T-cell (primary cell): Measurements from ENCODE around the gene HCFC1R1. TPM values are rescaled to one million over a fixed set of nuclear protein-coding genes. Genes with fewer than 3 reads are reported as not detected.
A peak's percentile ranks its signal among the peaks of the same experiment; 100 is the strongest.

Experiments
- ATAC-seq, 4 experiments: fragments of 200-7000 bp in 3 of 4; fragments of 150-1000 bp in 1 of 4; cut with Tn5 transposase; replicated peaks in 1 of 4; 1 replicate in 3 of 4; 2 replicates in 1 of 4; pipeline ENCODE4 v1.10.0; 2021; ENCODE audit warnings: moderate library complexity in 3 of 4, mild to moderate bottlenecking in 2 of 4, moderate number of reproducible peaks in 1 of 4
- CTCF ChIA-PET, 2 donors: fragments of 300-600 bp; sonication (Branson Sonifier 250); formaldehyde crosslinking; loops; one replicate each; lab custom pipeline; 2022; ENCODE audit warnings: antibody characterized with exemption in 2 of 2; lab: Charles Lee
- POLR2A ChIA-PET, 2 donors: fragments of 300-600 bp; sonication (Branson Sonifier 250); formaldehyde crosslinking; loops; one replicate each; lab custom pipeline; 2022; ENCODE audit warnings: antibody characterized with exemption in 2 of 2; lab: Charles Lee
- DNase-seq, 35 experiments: peaks; one replicate each; pipeline versions ENCODE4 v3.0.0 to v3.0.0-alpha.2; 2013 to 2023
- H3K27ac ChIP-seq: one replicate; pipeline ENCODE4 v1.5.1; 2013; ENCODE audit warnings: low read length
- H3K27me3 ChIP-seq, 2 experiments: replicated peaks in 1 of 2; 1 replicate in 1 of 2; 2 replicates in 1 of 2; pipeline versions ENCODE4 v1.6.1 to v1.7.0; 2013; ENCODE audit warnings: low read length in 1 of 2, mixed read lengths in 1 of 2; ENCODE audit not compliant: control insufficient read depth in 2 of 2, insufficient read depth in 2 of 2; ENCODE audit errors: extremely low read depth in 1 of 2
- H3K36me3 ChIP-seq, 2 donors: 1 replicate in 1 of 2; 2 replicates in 1 of 2; pipeline versions ENCODE4 v1.6.1 to v1.7.0; 2013; ENCODE audit warnings: low read length in 1 of 2; ENCODE audit not compliant: control insufficient read depth in 2 of 2, insufficient read depth in 1 of 2; ENCODE audit errors: extremely low read depth in 1 of 2
- H3K4me1 ChIP-seq, 2 experiments: 1 replicate in 1 of 2; 2 replicates in 1 of 2; pipeline versions ENCODE4 v1.6.1 to v1.7.0; 2013; ENCODE audit warnings: low read length in 2 of 2, mixed read lengths in 1 of 2; ENCODE audit not compliant: insufficient read depth in 2 of 2, control insufficient read depth in 1 of 2; ENCODE audit errors: extremely low read depth in 1 of 2
- H3K4me3 ChIP-seq, 2 donors: 1 replicate in 1 of 2; 2 replicates in 1 of 2; pipeline versions ENCODE4 v1.5.1 to v1.7.0; 2013; ENCODE audit warnings: mild to moderate bottlenecking in 2 of 2, low read length in 1 of 2, moderate library complexity in 1 of 2; ENCODE audit not compliant: control insufficient read depth in 1 of 2; ENCODE audit errors: extremely low read depth in 1 of 2
- H3K9me3 ChIP-seq: 2 replicates; pipeline ENCODE4 v1.7.0; 2013
- H3K27ac Mint-ChIP-seq, 2 donors: one replicate each; pipeline ENCODE4 v1.8.0; 2020 to 2021; ENCODE audit warnings: mild to moderate bottlenecking in 2 of 2, mixed read lengths in 2 of 2
- H3K27me3 Mint-ChIP-seq, 2 donors: one replicate each; pipeline ENCODE4 v1.8.0; 2021 to 2022; ENCODE audit warnings: mixed read lengths in 2 of 2
- H3K36me3 Mint-ChIP-seq: one replicate; pipeline ENCODE4 v1.8.0; 2021; ENCODE audit warnings: mixed read lengths
- H3K4me1 Mint-ChIP-seq, 3 donors: one replicate each; pipeline ENCODE4 v1.8.0; 2020 to 2022; ENCODE audit warnings: mixed read lengths in 3 of 3, mild to moderate bottlenecking in 1 of 3
- H3K4me3 Mint-ChIP-seq, 3 donors: one replicate each; pipeline ENCODE4 v1.8.0; 2020 to 2022; ENCODE audit warnings: mild to moderate bottlenecking in 3 of 3, mixed read lengths in 3 of 3, moderate library complexity in 3 of 3
- H3K9me3 Mint-ChIP-seq, 3 donors: one replicate each; pipeline ENCODE4 v1.8.0; 2020 to 2022; ENCODE audit warnings: mixed read lengths in 3 of 3
- WGBS: methylation state at CpG from one replicate; pipeline ENCODE4 v1.1.5; 2013; ENCODE audit warnings: missing lambda C conversion rate; ENCODE audit not compliant: insufficient coverage; 5-methylcytosine and 5-hydroxymethylcytosine counted together
- total RNA-seq, 35 experiments: library from RNA in 6 of 35; stranded (reverse) in 6 of 35; fragments of 120-200 nt in 1 of 35; gene quantifications; one replicate each; pipeline versions ENCODE4 v1.2.1 to v1.2.4 and lab custom pipeline; 2013 to 2026

The HCFC1R1 gene
- total RNA-seq, 5 donors from 2014 or later (not counting 1 experiment from before 2014, with no cell fraction given) = 11.4 to 25.9 (median 22.3) TPM

GRCh38 chr16:3004319-3004718, 19.4 kb downstream of the HCFC1R1 start:
- Histone ChIP-seq H3K9me3 (no peaks in the 10 kb centered on the region), H3K27ac (no peak overlapping the region), H3K4me1 (peaks cover 20 to 36% of the 10 kb centered on the region in 2 experiments), H3K4me3 (no peak overlapping the region), H3K27me3 (peaks cover 0 to 48% of the 10 kb centered on the region in 2 experiments), H3K36me3 (no peaks in the 10 kb centered on the region)
- POLR2A ChIA-PET = interaction anchor here in 1 of 2 donors (0.5 kb wide), 1 partner anchor 18 kb away, joined by 3 read pairs; no protein-coding TSS in a partner anchor
- ATAC-seq = peak; percentile 1 to 23 (median 12)
- WGBS = under 1% methylated on average over 66 of the region's 67 CpGs
- CTCF ChIA-PET = interaction anchor here (0.7 to 1.6 kb wide), 7 partner anchors 18 to 177 kb away, joined by 3 to 29 read pairs (median 5); no protein-coding TSS in a partner anchor
- Mint-ChIP-seq H3K4me3 (peak overlapping the region in 1 of 3 donors; percentile 75), H3K36me3 (no peaks in the 10 kb centered on the region), H3K9me3 (no peaks in the 10 kb centered on the region), H3K27ac (no peak overlapping the region), H3K4me1 (peaks cover 23 to 30% (median 30%) of the 10 kb centered on the region in 3 donors), H3K27me3 (peaks cover 3 to 20% of the 10 kb centered on the region in 2 donors)
- DNase-seq = peak in 1 of 35 experiments; percentile 38

DNA sequence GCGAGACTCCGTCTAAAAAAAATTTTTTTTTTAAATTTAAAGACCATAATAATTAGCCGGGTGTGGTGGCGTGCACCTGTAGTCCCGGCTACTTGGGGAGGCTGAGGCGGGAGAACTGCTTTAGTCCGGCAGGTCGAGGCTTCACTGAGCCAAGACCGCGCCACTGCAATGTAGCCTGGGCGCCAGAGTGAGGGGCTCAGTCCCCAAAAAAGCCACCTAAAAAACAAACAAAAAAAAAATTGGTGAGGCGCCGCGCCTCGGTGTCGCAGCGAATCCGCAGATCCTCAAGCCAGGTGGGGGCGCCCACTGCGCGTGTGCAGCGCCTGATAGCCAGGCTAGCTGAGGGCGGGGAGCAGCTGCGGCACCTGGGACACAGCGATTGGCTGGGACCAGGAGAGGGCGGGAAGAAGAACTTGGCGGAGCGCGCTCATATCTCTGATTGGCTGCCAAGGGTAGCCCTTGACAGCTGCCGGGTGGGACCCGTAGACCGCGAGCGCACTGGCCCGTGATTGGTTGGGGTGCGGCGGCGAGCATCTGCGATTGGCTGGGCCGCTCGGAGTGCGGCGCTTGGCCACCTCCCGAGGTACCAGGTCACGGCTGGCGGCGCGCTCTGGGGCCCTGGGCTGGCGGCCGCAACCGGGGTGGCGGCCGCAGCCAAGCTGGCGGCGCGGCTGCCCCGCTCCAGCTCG, 20.0 kb downstream of the HCFC1R1 start:
- ChIA-PET POLR2A (interaction anchor here in 1 of 2 donors (0.5 kb wide), 1 partner anchor 18 kb away, joined by 3 read pairs; no protein-coding TSS in a partner anchor), CTCF (interaction anchor here (0.6 to 1.6 kb wide), 9 partner anchors 19 to 177 kb away, joined by 3 to 29 read pairs (median 3); no protein-coding TSS in a partner anchor)
- Histone ChIP-seq H3K27me3 (peaks cover 0 to 52% of the 10 kb centered on the region in 2 experiments), H3K4me1 (peaks cover 19 to 30% of the 10 kb centered on the region in 2 experiments), H3K9me3 (no peaks in the 10 kb centered on the region), H3K4me3 (no peak overlapping the region), H3K36me3 (no peaks in the 10 kb centered on the region), H3K27ac (no peak overlapping the region)
- no peaks in the 10 kb centered on the region for H3K9me3 Mint-ChIP-seq
- peak overlapping the region; percentile 60 to 75 (median 72) for H3K4me3 Mint-ChIP-seq
- H3K4me1 Mint-ChIP-seq = peaks cover 21 to 28% (median 28%) of the 10 kb centered on the region in 3 donors
- 7% methylated on average over 51 of the region's 58 CpGs for WGBS
- H3K27me3 Mint-ChIP-seq = peaks cover 3 to 20% of the 10 kb centered on the region in 2 donors
- DNase-seq = peak; percentile 82 to 98 (median 95)
- no peaks in the 10 kb centered on the region for H3K36me3 Mint-ChIP-seq
- peak; percentile 97 to 99 (median 98) for ATAC-seq
- H3K27ac Mint-ChIP-seq = no peak overlapping the region

DNA sequence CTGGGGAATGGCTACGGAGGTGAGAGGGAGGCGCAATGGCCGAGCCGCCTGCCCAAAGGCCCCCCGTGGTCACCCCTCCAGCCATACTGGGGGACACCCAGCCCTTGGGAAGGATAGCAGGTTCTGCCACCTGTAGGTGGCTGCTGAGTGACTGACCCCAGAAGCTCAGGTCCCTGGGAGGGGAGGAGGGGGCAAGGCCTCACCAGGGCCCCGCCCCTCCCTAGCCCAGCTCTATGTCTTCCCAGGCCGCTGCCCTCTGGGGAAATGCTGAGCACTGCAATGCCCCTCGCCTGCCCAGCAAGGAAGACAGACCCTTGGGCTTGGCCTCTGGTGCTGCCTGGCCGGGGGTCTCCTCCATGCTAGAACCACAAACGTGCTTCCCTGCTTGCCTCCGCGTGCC, 22.4 kb downstream of the HCFC1R1 start:
- Mint-ChIP-seq H3K4me1 (peaks cover 0 to 5% (median 5%) of the 10 kb centered on the region in 3 donors), H3K27me3 (peaks cover 3 to 13% of the 10 kb centered on the region in 2 donors)

GRCh38 chr16:3000540-3000939, 23.2 kb downstream of the HCFC1R1 start:
- WGBS = 70% methylated on average over 2 of the region's 4 CpGs
- Mint-ChIP-seq H3K36me3 (no peaks in the 10 kb centered on the region), H3K4me1 (peaks cover 0 to 5% (median 5%) of the 10 kb centered on the region in 3 donors), H3K4me3 (no peak overlapping the region), H3K27me3 (peaks cover 3 to 13% of the 10 kb centered on the region in 2 donors), H3K9me3 (no peaks in the 10 kb centered on the region), H3K27ac (no peak overlapping the region)
- ChIA-PET POLR2A (no interaction called here), CTCF (no interaction called here)
- Histone ChIP-seq H3K4me3 (no peak overlapping the region), H3K36me3 (no peaks in the 10 kb centered on the region), H3K27me3 (peaks cover 0 to 49% of the 10 kb centered on the region in 2 experiments), H3K9me3 (no peaks in the 10 kb centered on the region), H3K4me1 (peaks cover 0 to 9% of the 10 kb centered on the region in 2 experiments), H3K27ac (no peak overlapping the region)
- DNase-seq (no peak), ATAC-seq (no peak)

More for the DNA sequence above, 22.4 kb downstream of the HCFC1R1 start:
- Mint-ChIP-seq H3K4me3 (no peak overlapping the region), H3K36me3 (no peaks in the 10 kb centered on the region), H3K27ac (no peak overlapping the region), H3K9me3 (no peaks in the 10 kb centered on the region)
- WGBS = 68% methylated on average over 9 of the region's 12 CpGs
- H3K4me1 ChIP-seq = peaks cover 0 to 9% of the 10 kb centered on the region in 2 experiments
- H3K36me3 ChIP-seq = no peaks in the 10 kb centered on the region
- ChIA-PET POLR2A (interaction anchor here in 1 of 2 donors (0.6 kb wide), 1 partner anchor 155 kb away, joined by 3 read pairs; no protein-coding TSS in a partner anchor), CTCF (no interaction called here)
- ATAC-seq = no peak
- peaks cover 0 to 54% of the 10 kb centered on the region in 2 experiments for H3K27me3 ChIP-seq
- DNase-seq = no peak
- H3K4me3 ChIP-seq = no peak overlapping the region
- H3K9me3 ChIP-seq = no peaks in the 10 kb centered on the region
- H3K27ac ChIP-seq = no peak overlapping the region

GRCh38 chr16:2999929-3000328, 23.8 kb downstream of the HCFC1R1 start:
- Mint-ChIP-seq H3K4me1 (peaks cover 0 to 4% (median 4%) of the 10 kb centered on the region in 3 donors), H3K9me3 (no peaks in the 10 kb centered on the region), H3K36me3 (no peaks in the 10 kb centered on the region), H3K27me3 (peaks cover 3 to 11% of the 10 kb centered on the region in 2 donors), H3K27ac (no peak overlapping the region), H3K4me3 (no peak overlapping the region)
- H3K9me3 ChIP-seq = no peaks in the 10 kb centered on the region
- H3K27me3 ChIP-seq = peaks cover 0 to 47% of the 10 kb centered on the region in 2 experiments
- ATAC-seq (no peak), DNase-seq (no peak)
- H3K27ac ChIP-seq = no peak overlapping the region
- 80% methylated on average over 3 of the region's 6 CpGs for WGBS
- ChIA-PET POLR2A (no interaction called here), CTCF (no interaction called here)
- no peak overlapping the region for H3K4me3 ChIP-seq
- H3K4me1 ChIP-seq = peaks cover 0 to 7% of the 10 kb centered on the region in 2 experiments
- no peaks in the 10 kb centered on the region for H3K36me3 ChIP-seq

DNA sequence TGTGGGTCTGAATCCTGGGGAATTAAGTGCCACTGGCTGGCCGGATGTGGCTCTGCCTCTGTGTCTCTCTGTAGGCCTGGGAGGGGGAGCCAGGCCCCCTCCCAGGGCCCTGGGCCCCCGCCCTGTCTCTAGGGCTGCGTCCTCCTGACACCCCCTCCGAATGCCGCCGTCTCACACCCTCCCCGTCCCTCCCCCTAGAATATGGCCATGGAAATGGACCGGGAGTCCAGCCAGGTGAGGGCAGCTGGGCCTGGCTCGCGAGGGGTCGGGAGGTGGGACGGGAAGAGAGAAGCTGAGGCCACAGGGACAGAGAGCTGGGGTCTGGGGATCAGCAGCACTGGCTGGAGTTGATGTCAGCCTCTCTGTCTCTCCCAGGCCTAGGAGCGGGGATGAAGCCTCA, 27.4 kb downstream of the HCFC1R1 start:
- CTCF ChIA-PET = interaction anchor here in 1 of 2 donors (0.6 kb wide), 1 partner anchor 110 kb away, joined by 8 read pairs; no protein-coding TSS in a partner anchor

More for the DNA sequence above, 27.4 kb downstream of the HCFC1R1 start:
- H3K27me3 Mint-ChIP-seq = peaks cover 3 to 5% of the 10 kb centered on the region in 2 donors
- Histone ChIP-seq H3K9me3 (no peaks in the 10 kb centered on the region), H3K36me3 (no peaks in the 10 kb centered on the region), H3K27me3 (peaks cover 0 to 49% of the 10 kb centered on the region in 2 experiments), H3K4me3 (no peak overlapping the region), H3K4me1 (no peaks in the 10 kb centered on the region), H3K27ac (no peak overlapping the region)
- no peaks in the 10 kb centered on the region for H3K36me3 Mint-ChIP-seq
- 79% methylated on average over 8 of the region's 13 CpGs for WGBS
- POLR2A ChIA-PET = no interaction called here
- no peak overlapping the region for H3K27ac Mint-ChIP-seq
- DNase-seq = no peak
- no peak overlapping the region for H3K4me3 Mint-ChIP-seq
- H3K4me1 Mint-ChIP-seq = no peaks in the 10 kb centered on the region
- H3K9me3 Mint-ChIP-seq = no peaks in the 10 kb centered on the region
- ATAC-seq = no peak
